GM12872 (cell line): Measurements from ENCODE around the gene GLIS1.

Experiments used
- TF ChIP-seq, protein P1 (sequence below): IDR thresholded peaks from 3 replicates; pipeline ENCODE4 v1.5.1; 2011; ENCODE audit warnings: low read depth, mild to moderate bottlenecking, low read length, moderate library complexity; ENCODE audit not compliant: insufficient read depth

GLIS1 gene

DNA sequence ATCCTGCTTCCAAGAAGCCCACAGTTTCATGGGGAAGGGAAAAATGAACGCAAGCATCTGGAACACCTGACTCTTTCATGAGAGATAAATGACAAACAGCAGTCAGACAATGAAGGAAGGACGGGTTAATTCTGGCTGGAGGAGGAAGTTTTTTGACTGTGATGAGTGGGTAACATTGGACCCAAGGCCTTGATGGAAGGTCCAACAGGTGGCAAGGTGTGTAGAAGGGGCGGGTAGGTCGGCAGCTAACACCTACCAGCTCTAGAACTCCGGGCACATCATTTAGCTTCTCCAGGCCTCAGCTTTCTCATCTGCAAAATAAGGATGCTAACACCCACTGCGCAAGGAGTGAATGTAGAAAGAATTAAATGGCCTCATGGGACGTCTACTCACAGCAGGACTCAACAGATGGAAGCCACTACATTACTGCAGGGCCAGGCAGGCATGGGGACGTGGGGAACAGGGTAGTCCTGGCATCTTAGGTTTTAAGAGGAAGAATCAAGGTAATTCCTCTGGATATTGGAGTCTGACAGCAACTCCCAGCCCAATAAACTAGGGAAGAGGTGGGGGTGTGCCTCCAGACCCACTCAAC, 12.9 kb downstream of the GLIS1 start:
- TF ChIP-seq, protein P1, sequence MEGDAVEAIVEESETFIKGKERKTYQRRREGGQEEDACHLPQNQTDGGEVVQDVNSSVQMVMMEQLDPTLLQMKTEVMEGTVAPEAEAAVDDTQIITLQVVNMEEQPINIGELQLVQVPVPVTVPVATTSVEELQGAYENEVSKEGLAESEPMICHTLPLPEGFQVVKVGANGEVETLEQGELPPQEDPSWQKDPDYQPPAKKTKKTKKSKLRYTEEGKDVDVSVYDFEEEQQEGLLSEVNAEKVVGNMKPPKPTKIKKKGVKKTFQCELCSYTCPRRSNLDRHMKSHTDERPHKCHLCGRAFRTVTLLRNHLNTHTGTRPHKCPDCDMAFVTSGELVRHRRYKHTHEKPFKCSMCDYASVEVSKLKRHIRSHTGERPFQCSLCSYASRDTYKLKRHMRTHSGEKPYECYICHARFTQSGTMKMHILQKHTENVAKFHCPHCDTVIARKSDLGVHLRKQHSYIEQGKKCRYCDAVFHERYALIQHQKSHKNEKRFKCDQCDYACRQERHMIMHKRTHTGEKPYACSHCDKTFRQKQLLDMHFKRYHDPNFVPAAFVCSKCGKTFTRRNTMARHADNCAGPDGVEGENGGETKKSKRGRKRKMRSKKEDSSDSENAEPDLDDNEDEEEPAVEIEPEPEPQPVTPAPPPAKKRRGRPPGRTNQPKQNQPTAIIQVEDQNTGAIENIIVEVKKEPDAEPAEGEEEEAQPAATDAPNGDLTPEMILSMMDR: no peak

DNA sequence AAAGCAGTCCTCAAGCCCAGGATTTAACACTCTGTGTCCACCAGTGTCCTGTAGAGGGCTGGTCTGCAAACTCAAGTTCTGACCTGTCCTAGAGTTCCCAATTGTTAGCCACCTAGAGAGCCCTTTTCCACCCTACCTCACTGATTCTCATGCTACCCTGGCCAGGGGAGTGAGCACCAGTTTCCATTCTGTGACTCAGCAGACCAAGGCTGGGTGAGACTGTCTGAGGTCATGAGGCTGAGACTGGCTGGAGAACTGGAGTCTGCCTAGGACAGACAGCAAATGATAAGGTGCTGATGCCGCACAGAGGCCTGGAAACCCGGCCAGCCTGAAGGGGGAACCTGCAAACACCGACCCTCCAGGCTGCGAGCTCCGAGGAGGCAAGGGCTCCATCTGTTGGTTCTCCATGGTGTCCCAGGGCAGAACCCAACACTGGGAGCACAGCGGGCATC, 13.7 kb downstream of the GLIS1 start:
- TF ChIP-seq, protein P1: no peak

DNA sequence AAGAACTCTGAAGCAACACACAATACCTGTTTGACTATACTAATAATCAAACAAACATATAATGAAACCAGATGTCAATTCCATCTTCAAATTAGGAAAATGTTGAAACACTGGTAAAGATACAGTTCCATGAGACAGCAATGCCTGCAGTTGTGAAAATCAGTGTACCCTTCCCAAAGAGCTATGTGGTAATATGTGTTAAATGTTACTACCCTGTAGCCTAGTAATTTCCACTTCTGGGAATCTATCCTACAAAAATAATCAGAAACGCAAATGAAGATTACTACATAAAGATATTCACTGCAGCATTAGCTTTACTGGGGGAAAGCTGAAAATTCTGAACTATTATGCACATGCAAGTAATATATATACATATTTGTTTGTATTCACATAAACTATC, 16.9 kb downstream of the GLIS1 start:
- TF ChIP-seq, protein P1: no peak

DNA sequence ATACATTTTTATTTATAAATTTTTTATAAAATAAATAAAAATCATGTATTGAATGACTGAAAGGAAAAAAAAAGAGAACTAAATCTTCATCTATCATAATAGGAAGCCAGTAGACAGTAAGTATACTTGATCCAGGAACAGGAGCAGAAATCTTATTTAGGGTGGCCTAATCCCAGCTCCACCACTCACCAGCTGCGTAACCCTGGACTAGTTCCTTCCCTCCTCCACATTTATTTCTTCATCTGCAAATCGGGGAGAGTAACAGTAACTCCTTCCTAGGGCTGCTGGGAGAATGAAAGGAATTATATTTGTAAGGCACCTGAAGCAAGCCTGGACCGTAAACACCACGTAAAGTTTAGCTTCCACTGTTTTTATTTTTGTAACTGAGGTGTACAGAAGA, 17.9 kb downstream of the GLIS1 start:
- TF ChIP-seq, protein P1: no peak

DNA sequence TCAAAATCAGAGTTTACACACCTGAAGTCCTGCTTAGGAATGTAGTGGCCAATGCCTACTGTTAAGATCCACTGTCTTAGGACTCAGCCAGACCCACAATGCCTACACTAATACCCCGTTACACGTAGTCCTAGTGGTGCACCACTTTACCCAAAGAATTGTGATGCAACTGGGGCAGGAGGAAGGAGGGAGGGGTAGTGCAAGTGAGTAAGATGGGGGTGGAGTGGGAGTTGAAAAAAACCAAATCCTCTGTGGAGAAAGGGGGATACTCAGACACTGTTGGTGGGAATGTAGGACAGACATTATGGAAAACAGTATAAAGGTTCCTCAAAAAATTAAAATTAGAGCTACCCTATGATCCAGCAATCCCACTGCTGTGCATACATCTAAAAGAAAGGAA, 19.5 kb downstream of the GLIS1 start:
- TF ChIP-seq, protein P1: no peak

DNA sequence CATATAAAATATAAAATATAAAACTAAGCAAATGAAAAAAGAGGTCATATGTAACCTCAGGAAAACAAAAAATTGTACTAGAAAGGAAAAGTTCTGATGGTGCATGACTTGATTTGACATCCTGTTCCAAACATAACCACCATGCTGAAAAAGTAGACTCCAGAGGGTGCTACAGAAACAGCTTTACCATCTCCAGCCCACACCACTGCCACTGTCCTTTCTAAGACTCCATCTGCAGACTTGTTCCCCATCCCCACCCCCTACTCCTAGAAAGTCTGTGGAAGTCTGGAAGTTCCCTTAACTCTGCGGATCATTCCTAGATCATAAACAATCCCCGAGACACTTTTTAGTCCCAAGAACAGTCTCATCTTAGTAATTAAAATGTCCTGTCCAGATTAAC, 20.5 kb downstream of the GLIS1 start:
- TF ChIP-seq, protein P1: no peak

DNA sequence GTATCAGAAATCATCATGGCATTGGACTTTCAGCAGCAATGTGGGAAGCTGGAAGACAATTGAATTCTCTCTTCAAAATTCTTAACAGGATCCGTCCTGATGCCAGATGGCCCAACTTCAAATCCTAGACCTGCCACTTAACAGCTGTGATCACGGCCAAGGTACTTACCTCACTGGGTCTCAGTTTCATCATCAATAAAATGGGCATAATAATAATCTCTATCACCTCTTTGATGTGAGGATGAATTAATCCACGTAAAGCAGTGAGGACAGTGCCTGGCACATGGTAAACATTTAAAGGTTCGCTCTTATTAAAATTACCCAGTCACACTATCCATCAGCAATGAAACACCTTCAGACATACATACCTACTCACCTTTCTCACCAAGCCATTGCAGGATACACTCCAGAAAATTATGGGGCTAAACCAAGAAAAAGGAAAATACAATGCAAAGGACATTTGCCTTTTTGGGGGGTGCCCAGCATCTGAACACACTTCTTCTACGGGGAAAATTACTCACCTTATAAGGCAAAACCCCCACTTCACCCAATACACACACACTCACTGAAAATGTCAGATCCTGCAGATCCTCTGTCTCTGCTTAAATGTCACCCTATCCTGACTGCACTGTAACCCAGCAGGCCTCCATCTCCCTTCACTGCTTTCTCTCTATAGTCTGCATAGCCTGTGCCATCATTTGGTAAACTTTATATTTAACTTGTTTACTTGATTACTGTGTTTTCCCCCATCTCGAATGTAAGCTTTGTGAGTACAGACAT, 21.7 kb downstream of the GLIS1 start:
- TF ChIP-seq, protein P1: no peak
